GM18909 (cell line): ENCODE results near the gene CWC15.
"Not testable (repeated sequence)": the region's sequence is repeated elsewhere in the genome, so short reads cannot be mapped to it uniquely, and the experiment has no call there.

ENCODE experiments used
- ATAC-seq: cut with Tn5 transposase; IDR thresholded peaks from one replicate; pipeline ENCODE4 v1.9.1; 2021; ENCODE audit warnings: mild to moderate bottlenecking; ENCODE audit not compliant: unreplicated experiment, poor library complexity

CWC15 gene

DNA sequence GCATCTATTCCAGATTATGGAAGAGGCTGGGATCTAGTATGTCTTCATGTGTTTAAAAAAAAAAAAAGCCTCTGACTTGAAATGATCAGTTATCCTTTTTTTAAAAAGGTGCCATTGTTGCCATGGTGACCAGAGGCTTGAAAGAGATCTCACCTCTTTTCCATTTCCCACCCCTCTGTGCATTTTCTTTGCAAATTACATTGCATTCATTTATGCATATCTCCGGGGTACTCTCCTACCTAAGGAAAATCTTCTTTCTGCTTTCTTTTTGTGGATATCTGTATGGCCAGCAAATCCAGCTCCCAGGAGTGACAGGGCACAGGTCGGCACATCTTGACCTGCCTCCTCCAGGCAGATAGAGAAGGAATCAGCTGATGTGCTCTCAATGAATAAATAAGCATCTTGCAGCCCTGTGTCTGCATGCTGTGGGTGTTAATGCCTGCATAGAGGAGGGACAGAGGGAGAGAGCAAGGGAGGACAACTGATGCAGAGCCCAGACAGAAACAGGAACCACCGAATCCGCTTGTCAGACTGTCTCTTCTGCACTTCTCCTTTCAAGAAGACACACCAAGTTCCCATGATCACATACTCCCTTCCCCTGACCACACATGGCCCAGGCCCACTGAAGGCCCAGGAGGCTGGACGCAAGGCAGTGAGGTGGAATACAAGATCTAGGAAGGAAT is 50.9 kb downstream of the CWC15 start:
- no peak for ATAC-seq

DNA sequence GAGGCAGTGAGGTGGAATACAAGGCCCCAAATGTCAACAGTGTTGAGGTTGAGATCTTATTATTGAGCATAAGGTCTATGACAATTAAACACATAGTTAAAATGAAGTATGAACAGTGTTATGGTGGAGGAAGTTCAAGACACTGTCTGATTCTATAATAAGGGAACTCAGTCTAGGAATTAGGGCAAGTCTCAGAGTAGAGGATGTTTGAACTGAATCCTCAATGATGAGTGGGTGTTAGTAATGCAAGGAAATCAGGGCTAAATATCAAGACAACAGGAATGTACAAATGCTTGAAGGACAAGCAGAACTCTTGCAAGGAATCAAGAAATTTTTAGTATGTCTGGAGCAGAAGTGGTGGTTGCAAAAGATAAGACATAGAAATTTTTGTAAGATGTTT is 53.0 kb downstream of the CWC15 start:
- ATAC-seq, result no peak

DNA sequence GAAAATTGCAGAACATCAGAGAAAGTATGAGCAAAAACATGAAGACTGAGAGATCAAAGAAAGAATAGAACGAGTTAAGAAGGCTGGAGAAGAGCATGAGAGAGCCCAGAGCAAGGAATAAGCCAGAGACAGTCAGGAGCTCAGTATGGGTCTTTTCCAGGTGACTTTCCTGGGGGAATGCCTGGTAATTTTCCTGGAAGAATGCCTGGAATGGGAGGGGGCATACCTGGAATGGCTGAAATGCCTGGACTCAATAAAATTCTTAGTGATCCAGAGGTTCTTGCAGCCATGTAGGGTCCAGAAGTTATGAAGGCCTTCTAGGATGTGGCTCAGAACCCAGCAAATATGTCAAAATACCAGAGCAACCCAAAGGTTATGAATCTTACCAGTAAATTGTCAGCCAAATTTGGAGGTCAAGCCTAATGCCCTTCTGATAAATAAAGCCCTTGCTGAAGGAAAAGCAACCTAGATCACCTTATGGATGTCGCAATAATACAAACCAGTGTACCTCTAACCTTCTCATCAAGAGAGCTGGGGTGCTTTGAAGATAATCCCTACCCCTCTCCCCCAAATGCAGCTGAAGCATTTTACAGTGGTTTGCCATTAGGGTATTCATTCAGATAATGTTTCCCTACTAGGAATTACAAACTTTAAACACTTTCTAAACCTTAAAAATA is 59.5 kb downstream of the CWC15 start:
- ATAC-seq, result not testable (repeated sequence)

DNA sequence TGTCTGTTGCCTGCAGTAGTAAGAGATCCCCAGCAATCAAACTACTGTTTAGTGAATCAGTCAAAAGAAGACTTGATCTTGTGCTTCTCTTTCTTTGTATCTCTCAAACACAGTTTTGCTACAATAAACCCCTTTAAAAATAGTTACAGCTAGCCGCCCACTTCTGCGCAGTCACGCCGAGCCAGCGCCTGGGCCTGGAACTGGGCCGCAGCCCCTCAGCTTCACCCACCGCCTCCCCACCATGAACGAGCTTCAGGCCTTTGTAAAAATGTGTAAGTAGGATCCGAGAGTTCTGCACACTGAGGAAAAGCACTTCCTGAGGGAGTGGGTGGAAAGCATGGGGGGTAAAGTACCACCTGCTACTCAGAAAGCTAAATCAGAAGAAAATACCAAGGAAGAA is 60.5 kb downstream of the CWC15 start:
- no peak for ATAC-seq
